ENCODE results near the gene SPG21.
"Not testable (repeated sequence)": the region's sequence is repeated elsewhere in the genome, so short reads cannot be mapped to it uniquely, and the experiment has no call there.

Gene SPG21

GRCh38 chr15:64989416-64990167 is at the start of gene SPG21:
Gene SPG21, minus strand, starts transcription at chr15:64989914. Its CDS starts 6,345 bp downstream, at chr15:64983569.
- peak; percentile 91 for DNase-seq (ENCODE audit: low spot score)

- no peak for DNase-seq (ENCODE audit: low spot score)
These were observed 49.1 kb upstream of the SPG21 start for GRCh38 chr15:65038836-65039235.

- DNase-seq (ENCODE audit: low spot score), result no peak
These were observed 48.7 kb upstream of the SPG21 start for GRCh38 chr15:65038428-65038827.

- no peak for DNase-seq (ENCODE audit: low spot score)
These were observed 47.6 kb upstream of the SPG21 start for GRCh38 chr15:65037309-65037708.

- no peak for DNase-seq (ENCODE audit: low spot score)
These were observed 45.0 kb upstream of the SPG21 start for GRCh38 chr15:65034719-65035118.

- DNase-seq (ENCODE audit: low spot score), result peak; percentile 42
These were observed 44.0 kb upstream of the SPG21 start for GRCh38 chr15:65033659-65034269.

GRCh38 chr15:65032801-65033537 is 43.3 kb upstream of the SPG21 start:
- peak; percentile 29 for DNase-seq (ENCODE audit: low spot score)

- no peak for DNase-seq (ENCODE audit: low spot score)
These were observed 40.1 kb upstream of the SPG21 start for GRCh38 chr15:65029736-65030208.

- DNase-seq (ENCODE audit: low spot score), result peak; percentile 93
These were observed 39.4 kb upstream of the SPG21 start, which contains the start of gene MTFMT for GRCh38 chr15:65028921-65029735. Gene MTFMT, minus strand, starts transcription at chr15:65029639. Its CDS starts 26 bp downstream, at chr15:65029613.

- DNase-seq (ENCODE audit: low spot score), result no peak
These were observed 38.6 kb upstream of the SPG21 start for GRCh38 chr15:65028338-65028737.

GRCh38 chr15:65027593-65027992 is 37.9 kb upstream of the SPG21 start:
- no peak for DNase-seq (ENCODE audit: low spot score)

- no peak for DNase-seq (ENCODE audit: low spot score)
These were observed 37.0 kb upstream of the SPG21 start for GRCh38 chr15:65026756-65027155.

- DNase-seq (ENCODE audit: low spot score), result no peak
These were observed 31.8 kb upstream of the SPG21 start for GRCh38 chr15:65021488-65021887.

- no peak for DNase-seq (ENCODE audit: low spot score)
These were observed 30.7 kb upstream of the SPG21 start for GRCh38 chr15:65020419-65020818.

GRCh38 chr15:65011198-65011597 is 21.5 kb upstream of the SPG21 start:
- DNase-seq (ENCODE audit: low spot score), result not testable (repeated sequence)

- DNase-seq (ENCODE audit: low spot score), result no peak
These were observed 19.3 kb upstream of the SPG21 start for GRCh38 chr15:65008983-65009382.

GRCh38 chr15:65006876-65007275 is 17.2 kb upstream of the SPG21 start:
- no peak for DNase-seq (ENCODE audit: low spot score)

GRCh38 chr15:65004993-65005392 is 15.3 kb upstream of the SPG21 start:
- no peak for DNase-seq (ENCODE audit: low spot score)

GRCh38 chr15:64997745-64998375 is 8.1 kb upstream of the SPG21 start:
- DNase-seq (ENCODE audit: low spot score), result no peak

- no peak for DNase-seq (ENCODE audit: low spot score)
These were observed 7.4 kb upstream of the SPG21 start for GRCh38 chr15:64997066-64997465.

GRCh38 chr15:64993290-64993689 is 3.6 kb upstream of the SPG21 start:
- DNase-seq (ENCODE audit: low spot score), result no peak

Measured in CD4-positive, alpha-beta T cell treated with Interleukin-15 for 4 hours (primary cell).